Mesendoderm (in vitro differentiated cells): ENCODE results near the gene RALGAPA2.
A peak's percentile ranks its signal among the peaks of the same experiment; 100 is the strongest.
"Not testable (repeated sequence)": the region's sequence is repeated elsewhere in the genome, so short reads cannot be mapped to it uniquely, and the experiment has no call there.

ENCODE experiments used
- DNase-seq: peaks from one replicate; pipeline ENCODE4 v3.0.0; 2013
- H2AK5ac ChIP-seq: 2 replicates; pipeline ENCODE4 v1.6.1; 2013; ENCODE audit warnings: low read length, inconsistent platforms
- H2BK120ac ChIP-seq: 2 replicates; pipeline ENCODE4 v1.6.1; 2013; ENCODE audit warnings: low read depth, mild to moderate bottlenecking, low read length, moderate library complexity, mixed read lengths
- H2BK15ac ChIP-seq: replicated peaks from 2 replicates; pipeline ENCODE4 v1.6.1; 2013; ENCODE audit warnings: low read depth, mild to moderate bottlenecking, moderate library complexity
- H2BK5ac ChIP-seq: 2 replicates; pipeline ENCODE4 v1.6.1; 2013; ENCODE audit warnings: low read length, inconsistent platforms
- H3K18ac ChIP-seq: 2 replicates; pipeline ENCODE4 v1.6.1; 2013; ENCODE audit warnings: mild to moderate bottlenecking, low read length, mixed read lengths
- H3K23ac ChIP-seq: one replicate; pipeline ENCODE4 v1.6.1; 2013; ENCODE audit warnings: low read length
- H3K27ac ChIP-seq: 2 replicates; pipeline ENCODE4 v1.5.1; 2013; ENCODE audit warnings: low read depth, mild to moderate bottlenecking, inconsistent platforms, low read length, moderate library complexity
- H3K27me3 ChIP-seq: 2 replicates; pipeline ENCODE4 v1.6.1; 2013; ENCODE audit warnings: low read length, control low read depth, mild to moderate bottlenecking, inconsistent platforms; ENCODE audit not compliant: insufficient read depth, poor library complexity
- H3K36me3 ChIP-seq: 2 replicates; pipeline ENCODE4 v1.6.1; 2013; ENCODE audit warnings: low read length, inconsistent platforms; ENCODE audit not compliant: control insufficient read depth, insufficient read depth
- H3K4ac ChIP-seq: one replicate; pipeline ENCODE4 v1.6.1; 2013; ENCODE audit warnings: low read depth, mild to moderate bottlenecking, low read length, moderate library complexity
- H3K4me1 ChIP-seq: 2 replicates; pipeline ENCODE4 v1.6.1; 2013; ENCODE audit warnings: low read depth, low read length, inconsistent platforms; ENCODE audit not compliant: control insufficient read depth
- H3K4me2 ChIP-seq: 2 replicates; pipeline ENCODE4 v1.6.1; 2013; ENCODE audit warnings: low read length
- H3K4me3 ChIP-seq: 2 replicates; pipeline ENCODE4 v1.5.1; 2013; ENCODE audit warnings: mild to moderate bottlenecking, low read length
- H3K56ac ChIP-seq: one replicate; pipeline ENCODE4 v1.6.1; 2013; ENCODE audit warnings: low read length
- H3K79me1 ChIP-seq: 2 replicates; pipeline ENCODE4 v1.6.1; 2013; ENCODE audit warnings: low read length, inconsistent platforms
- H3K79me2 ChIP-seq: 2 replicates; pipeline ENCODE4 v1.6.1; 2013; ENCODE audit warnings: mild to moderate bottlenecking, low read length; ENCODE audit not compliant: control insufficient read depth, insufficient read depth
- H3K9ac ChIP-seq: 2 replicates; pipeline ENCODE4 v1.6.1; 2013; ENCODE audit warnings: low read length, inconsistent platforms
- H4K5ac ChIP-seq: one replicate; pipeline ENCODE4 v1.6.1; 2013; ENCODE audit warnings: low read length
- H4K8ac ChIP-seq: one replicate; pipeline ENCODE4 v1.6.1; 2013; ENCODE audit warnings: low read depth, mild to moderate bottlenecking, control low read depth, low read length, moderate library complexity
- WGBS: extraction: QIAGEN DNeasy Blood & Tissue Kit; methylation state at CpG from one replicate; pipeline ENCODE4 v1.1.7; 2013; ENCODE audit warnings: low lambda C conversion rate, missing lambda C conversion rate; ENCODE audit not compliant: insufficient coverage; ENCODE audit errors: extremely low coverage; 5-methylcytosine and 5-hydroxymethylcytosine counted together

Gene RALGAPA2

DNA sequence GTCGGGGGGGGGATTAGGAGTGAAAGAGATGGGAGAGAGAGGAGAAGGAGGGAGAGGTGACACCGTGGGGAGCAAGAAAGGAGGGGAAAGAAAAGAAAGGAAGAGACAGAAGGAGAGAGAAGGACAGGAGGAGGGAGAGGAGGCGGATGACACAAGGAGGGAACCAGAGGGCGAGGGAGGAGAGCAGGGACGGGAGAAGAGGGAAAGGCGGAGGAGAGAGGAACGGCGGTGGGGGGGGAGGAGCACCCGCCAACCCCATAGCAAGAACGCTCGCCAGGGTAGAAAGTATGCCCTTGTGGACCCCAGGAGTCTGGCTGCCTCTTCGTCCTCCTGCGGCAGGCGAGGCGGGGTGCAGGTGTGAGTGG lies 349.0 kb downstream of the RALGAPA2 start:
- H2BK5ac ChIP-seq, result no peak overlapping the region
- peak; percentile 56 for DNase-seq
- no peak overlapping the region for H3K18ac ChIP-seq
- H3K4ac ChIP-seq, result no peak overlapping the region
- H3K79me1 ChIP-seq, result no peaks in the 10 kb centered on the region
- H3K9ac ChIP-seq, result no peak overlapping the region
- H4K5ac ChIP-seq, result no peak overlapping the region
- no peak overlapping the region for H3K4me3 ChIP-seq
- H2AK5ac ChIP-seq, result no peak overlapping the region
- H3K4me1 ChIP-seq, result no peaks in the 10 kb centered on the region
- peaks cover 54% of the 10 kb centered on the region for H3K27me3 ChIP-seq
- no peaks in the 10 kb centered on the region for H3K36me3 ChIP-seq
- no peaks in the 10 kb centered on the region for H3K79me2 ChIP-seq
- no peak overlapping the region for H4K8ac ChIP-seq
- H3K56ac ChIP-seq, result no peak overlapping the region
- no peak overlapping the region for H2BK15ac ChIP-seq
- no peak overlapping the region for H2BK120ac ChIP-seq
- peak overlapping the region; percentile 30 for H3K4me2 ChIP-seq
- H3K27ac ChIP-seq, result no peak overlapping the region
- no CpG with 5 or more reads among the region's 15 CpGs for WGBS
- no peak overlapping the region for H3K23ac ChIP-seq

DNA sequence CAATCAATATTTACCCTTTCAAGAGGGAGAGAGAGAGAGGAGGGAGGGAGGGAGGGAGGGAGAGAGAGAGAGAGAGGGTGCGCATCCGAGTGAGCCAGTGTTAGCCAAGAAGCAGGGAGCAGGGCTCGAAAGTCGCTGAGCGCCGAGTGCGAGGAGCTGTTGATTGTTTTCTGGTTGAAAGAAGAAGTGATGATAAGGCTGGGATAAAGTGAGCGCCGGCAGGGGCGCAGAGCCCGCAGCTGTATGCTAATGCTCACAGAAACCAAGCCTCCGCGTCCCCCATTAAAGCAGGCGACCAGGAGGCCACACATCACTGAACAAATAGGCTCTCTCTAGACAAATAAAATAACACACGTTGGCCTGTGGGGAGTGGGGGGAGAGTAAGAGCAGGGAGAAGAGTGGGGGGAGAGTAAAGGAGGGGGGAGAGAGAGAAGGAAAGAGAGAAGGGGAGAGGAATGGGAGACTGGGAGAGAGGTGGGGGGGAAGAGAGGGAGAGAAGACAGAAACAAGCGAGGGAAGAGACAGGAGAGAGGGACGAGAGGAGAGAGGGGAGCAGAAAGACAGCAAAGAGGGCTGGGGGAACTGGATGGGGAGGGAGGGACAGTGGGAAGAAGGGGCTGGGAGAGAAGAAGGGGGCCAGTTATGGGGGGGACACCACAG lies 349.5 kb downstream of the RALGAPA2 start:
- Histone ChIP-seq H3K4me3 (no peak overlapping the region), H3K56ac (no peak overlapping the region), H3K9ac (no peak overlapping the region), H3K23ac (no peak overlapping the region), H3K4me2 (no peak overlapping the region), H3K27me3 (peaks cover 53% of the 10 kb centered on the region), H4K5ac (no peak overlapping the region), H4K8ac (no peak overlapping the region), H3K27ac (no peak overlapping the region), H2AK5ac (no peak overlapping the region), H3K4me1 (no peaks in the 10 kb centered on the region), H3K79me2 (no peaks in the 10 kb centered on the region), H3K79me1 (no peaks in the 10 kb centered on the region), H3K4ac (no peak overlapping the region), H2BK5ac (no peak overlapping the region), H2BK120ac (no peak overlapping the region), H3K36me3 (no peaks in the 10 kb centered on the region), H3K18ac (no peak overlapping the region), H2BK15ac (no peak overlapping the region)
- WGBS, result no CpG with 5 or more reads among the region's 17 CpGs
- peak; percentile 81 for DNase-seq

DNA sequence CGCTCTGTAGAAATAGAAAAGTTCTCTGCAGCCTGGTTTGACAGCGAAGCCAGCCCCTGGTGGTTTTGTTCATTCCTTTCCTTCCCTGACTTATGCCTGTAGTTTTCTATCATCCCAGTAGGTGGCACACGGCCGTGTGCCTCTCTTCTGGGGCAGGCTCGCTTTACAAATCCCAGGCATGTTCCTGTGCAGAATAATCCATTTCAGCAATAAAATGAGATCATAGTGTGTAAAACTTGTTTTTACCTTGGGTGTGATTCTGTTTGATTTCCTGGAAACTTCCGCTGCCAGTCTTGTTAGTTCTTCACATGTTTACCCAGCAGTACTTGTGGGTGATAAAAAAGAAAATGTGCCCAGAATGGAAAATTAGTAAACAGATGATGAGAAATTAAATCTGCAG lies 352.0 kb downstream of the RALGAPA2 start:
- H4K5ac ChIP-seq, result no peak overlapping the region
- no peaks in the 10 kb centered on the region for H3K4me1 ChIP-seq
- H3K4ac ChIP-seq, result no peak overlapping the region
- H3K18ac ChIP-seq, result no peak overlapping the region
- H3K27ac ChIP-seq, result no peak overlapping the region
- H2BK5ac ChIP-seq, result no peak overlapping the region
- no peak overlapping the region for H2AK5ac ChIP-seq
- no peak overlapping the region for H2BK120ac ChIP-seq
- no peak overlapping the region for H4K8ac ChIP-seq
- no peak overlapping the region for H3K56ac ChIP-seq
- no peak overlapping the region for H3K4me3 ChIP-seq
- no peaks in the 10 kb centered on the region for H3K79me2 ChIP-seq
- no peak overlapping the region for H3K23ac ChIP-seq
- H3K79me1 ChIP-seq, result no peaks in the 10 kb centered on the region
- H3K36me3 ChIP-seq, result no peaks in the 10 kb centered on the region
- no CpG with 5 or more reads among the region's 6 CpGs for WGBS
- no peak overlapping the region for H2BK15ac ChIP-seq
- H3K9ac ChIP-seq, result no peak overlapping the region
- peak; percentile 73 for DNase-seq
- no peak overlapping the region for H3K4me2 ChIP-seq
- peaks cover 38% of the 10 kb centered on the region for H3K27me3 ChIP-seq

DNA sequence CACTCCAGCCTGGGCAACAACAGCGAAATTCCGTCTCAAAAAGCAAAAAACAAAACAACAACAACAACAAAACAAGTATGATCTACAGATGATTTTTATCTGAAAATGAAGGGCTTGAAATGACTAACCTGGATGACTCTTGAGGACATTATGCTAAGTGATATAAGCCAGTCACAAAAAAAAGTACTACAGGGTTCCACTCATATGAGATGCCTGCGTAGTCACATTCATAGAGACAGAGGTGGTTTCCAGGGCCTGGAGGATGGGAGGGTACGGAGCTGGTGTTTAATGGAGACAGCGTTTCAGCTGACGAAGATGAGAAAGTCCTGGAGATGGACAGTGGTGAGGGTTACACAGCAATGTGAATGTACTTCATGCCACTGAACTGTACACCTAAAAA lies 352.8 kb downstream of the RALGAPA2 start:
- Histone ChIP-seq H2AK5ac (no peak overlapping the region), H3K79me2 (no peaks in the 10 kb centered on the region), H3K56ac (no peak overlapping the region), H3K9ac (no peak overlapping the region), H2BK120ac (no peak overlapping the region), H3K18ac (no peak overlapping the region), H3K27me3 (peaks cover 30% of the 10 kb centered on the region), H4K8ac (no peak overlapping the region), H3K4me1 (no peaks in the 10 kb centered on the region), H4K5ac (no peak overlapping the region), H3K4me2 (no peak overlapping the region), H3K27ac (no peak overlapping the region), H3K4me3 (no peak overlapping the region), H3K4ac (no peak overlapping the region), H2BK5ac (no peak overlapping the region), H2BK15ac (no peak overlapping the region), H3K79me1 (no peaks in the 10 kb centered on the region), H3K23ac (no peak overlapping the region), H3K36me3 (no peaks in the 10 kb centered on the region)
- DNase-seq, result no peak
- WGBS, result no CpG with 5 or more reads among the region's 6 CpGs

DNA sequence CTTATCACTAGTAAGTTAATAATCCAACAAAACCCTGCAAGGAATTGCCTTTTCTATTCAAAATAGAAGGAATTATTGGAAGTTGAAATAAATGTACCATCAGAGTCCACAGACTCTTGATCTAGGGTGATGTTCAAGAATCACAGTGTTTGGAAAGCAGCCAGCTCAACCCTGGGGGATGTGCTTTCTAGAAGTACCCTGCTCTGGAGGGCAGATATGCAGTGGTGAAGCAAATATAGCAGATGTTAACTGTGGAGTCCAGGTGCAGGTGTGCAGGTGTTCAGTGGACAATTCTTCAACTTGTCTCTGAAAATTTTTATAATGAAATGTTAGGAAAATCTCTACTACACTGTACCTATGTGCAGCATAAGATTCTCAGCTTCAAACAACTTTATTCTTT lies 353.6 kb downstream of the RALGAPA2 start:
- peaks cover 25% of the 10 kb centered on the region for H3K27me3 ChIP-seq
- H2BK120ac ChIP-seq, result no peak overlapping the region
- no peak overlapping the region for H3K56ac ChIP-seq
- no peaks in the 10 kb centered on the region for H3K79me1 ChIP-seq
- H3K36me3 ChIP-seq, result no peaks in the 10 kb centered on the region
- H4K8ac ChIP-seq, result no peak overlapping the region
- no peak for DNase-seq
- H2BK15ac ChIP-seq, result no peak overlapping the region
- H2AK5ac ChIP-seq, result no peak overlapping the region
- H3K4ac ChIP-seq, result no peak overlapping the region
- no peak overlapping the region for H3K4me2 ChIP-seq
- H3K4me3 ChIP-seq, result no peak overlapping the region
- H2BK5ac ChIP-seq, result no peak overlapping the region
- H3K4me1 ChIP-seq, result no peaks in the 10 kb centered on the region
- H3K27ac ChIP-seq, result no peak overlapping the region
- no peak overlapping the region for H3K9ac ChIP-seq
- H3K79me2 ChIP-seq, result no peaks in the 10 kb centered on the region
- H3K18ac ChIP-seq, result no peak overlapping the region
- no peak overlapping the region for H4K5ac ChIP-seq
- H3K23ac ChIP-seq, result no peak overlapping the region

DNA sequence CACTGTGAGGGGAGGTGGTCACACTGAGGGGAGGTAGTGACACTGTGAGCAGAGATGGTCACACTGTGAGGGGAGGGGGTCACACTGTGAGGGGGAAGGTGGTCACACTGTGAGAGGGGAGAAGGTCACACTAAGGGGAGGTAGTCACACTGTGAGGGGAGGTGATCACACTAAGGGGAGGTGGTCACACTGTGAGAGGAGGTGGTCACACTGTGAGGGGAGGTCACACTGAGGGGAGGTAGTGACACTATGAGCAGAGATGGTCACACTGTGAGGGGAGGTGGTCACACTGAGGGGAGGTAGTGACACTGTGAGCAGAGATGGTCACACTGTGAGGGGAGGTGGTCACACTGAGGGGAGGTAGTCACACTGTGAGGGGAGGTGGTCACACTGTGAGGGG lies 356.9 kb downstream of the RALGAPA2 start:
- H2BK120ac ChIP-seq, H3K4me1 ChIP-seq, H3K18ac ChIP-seq, H3K27ac ChIP-seq, H3K4me2 ChIP-seq, H3K23ac ChIP-seq, H2BK15ac ChIP-seq, H3K27me3 ChIP-seq, H3K4me3 ChIP-seq, H4K5ac ChIP-seq, H3K79me1 ChIP-seq, H2AK5ac ChIP-seq, DNase-seq, H3K9ac ChIP-seq, H3K56ac ChIP-seq, H2BK5ac ChIP-seq, H3K79me2 ChIP-seq, H3K36me3 ChIP-seq, H3K4ac ChIP-seq, H4K8ac ChIP-seq: not testable (repeated sequence)
